ENCODE results near the gene OMA1. TPM values are rescaled to one million over a fixed set of nuclear protein-coding genes. Genes with fewer than 3 reads are reported as not detected.
"Not testable (repeated sequence)": the region's sequence is repeated elsewhere in the genome, so short reads cannot be mapped to it uniquely, and the experiment has no call there.

OMA1 gene
- polyA plus RNA-seq, 1 donor from 2014 or later: 38.4 TPM

DNA sequence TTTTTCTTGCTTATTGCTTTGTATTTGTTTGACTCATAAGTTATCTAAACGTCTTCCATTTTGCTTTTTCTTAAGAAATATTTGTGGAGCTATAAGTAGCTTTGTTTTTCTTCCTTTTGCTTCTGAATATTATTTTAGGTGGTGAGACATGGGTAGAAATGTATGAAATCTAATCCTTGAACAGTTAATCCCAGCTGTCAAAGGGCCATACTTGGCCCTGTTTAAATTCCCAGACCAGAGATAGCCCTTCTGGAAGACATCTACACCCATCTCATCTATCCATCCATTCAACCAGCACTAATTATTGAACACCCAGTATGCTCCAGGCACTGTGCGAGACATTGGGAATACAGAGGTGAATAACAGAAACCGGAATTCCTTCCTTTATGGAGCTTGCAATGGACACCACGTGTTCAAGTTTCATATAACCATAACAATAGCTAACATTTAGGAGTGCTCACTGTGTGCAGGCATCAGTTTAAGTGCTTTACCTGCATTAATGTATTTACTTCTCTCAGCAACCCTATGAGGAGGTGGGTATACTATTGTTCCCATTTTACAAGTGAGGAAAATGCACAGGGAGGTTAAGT, 21.8 kb upstream of the OMA1 start:
- H3K9me3 Mint-ChIP-seq: peaks cover 0 to 3% (median 3%) of the 10 kb centered on the region in 3 donors
- H3K27me3 Mint-ChIP-seq: peaks cover 19% of the 10 kb centered on the region
- H3K27ac Mint-ChIP-seq: no peak overlapping the region
- no peak overlapping the region for H3K4me3 Mint-ChIP-seq
- peaks cover 2 to 3% (median 3%) of the 10 kb centered on the region in 3 donors for H3K4me1 Mint-ChIP-seq
- peaks cover 1% of the 10 kb centered on the region for H3K36me3 Mint-ChIP-seq

DNA sequence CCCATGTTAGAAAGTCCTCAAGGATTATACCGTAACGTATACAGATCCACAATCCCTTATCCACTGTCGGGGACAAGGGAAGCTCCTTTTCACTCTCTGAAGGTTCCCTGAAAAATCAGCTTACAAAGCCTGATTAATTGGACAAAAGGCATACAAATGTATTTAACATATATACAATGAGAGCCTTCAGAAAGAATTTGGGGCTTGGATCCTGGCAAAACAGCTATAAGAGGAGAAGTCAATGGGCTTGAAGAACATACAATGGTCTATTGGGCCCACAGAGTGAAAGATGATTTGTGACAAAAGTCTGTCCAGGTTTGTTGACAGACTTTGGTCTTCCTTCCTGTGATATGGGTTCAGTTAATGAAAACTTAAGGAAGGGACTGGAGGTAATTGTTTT, 19.8 kb upstream of the OMA1 start:
- Mint-ChIP-seq H3K27me3 (peaks cover 12% of the 10 kb centered on the region), H3K4me3 (no peak overlapping the region), H3K27ac (no peak overlapping the region), H3K36me3 (peaks cover 1% of the 10 kb centered on the region), H3K4me1 (peaks cover 0 to 2% (median 0%) of the 10 kb centered on the region in 3 donors), H3K9me3 (peaks cover 0 to 4% (median 4%) of the 10 kb centered on the region in 3 donors)

DNA sequence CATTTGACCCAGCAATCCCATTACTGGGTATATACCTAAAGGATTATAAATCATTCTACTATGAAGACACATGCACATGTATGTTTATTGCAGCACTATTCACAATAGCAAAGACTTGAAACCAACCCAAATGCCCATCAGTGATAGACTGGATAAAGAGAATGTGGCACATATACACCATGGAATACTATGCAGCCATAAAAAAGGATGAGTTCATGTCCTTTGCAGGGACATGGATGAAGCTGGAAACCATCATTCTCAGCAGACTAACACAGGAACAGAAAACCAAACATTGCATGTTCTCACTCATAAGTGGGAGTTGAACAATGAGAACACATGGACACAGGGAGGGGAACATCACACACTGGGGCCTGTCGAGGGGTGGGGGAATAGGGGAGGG, 17.2 kb upstream of the OMA1 start:
- H3K4me3 Mint-ChIP-seq, H3K36me3 Mint-ChIP-seq, H3K27me3 Mint-ChIP-seq, H3K4me1 Mint-ChIP-seq, H3K9me3 Mint-ChIP-seq, H3K27ac Mint-ChIP-seq: not testable (repeated sequence)

DNA sequence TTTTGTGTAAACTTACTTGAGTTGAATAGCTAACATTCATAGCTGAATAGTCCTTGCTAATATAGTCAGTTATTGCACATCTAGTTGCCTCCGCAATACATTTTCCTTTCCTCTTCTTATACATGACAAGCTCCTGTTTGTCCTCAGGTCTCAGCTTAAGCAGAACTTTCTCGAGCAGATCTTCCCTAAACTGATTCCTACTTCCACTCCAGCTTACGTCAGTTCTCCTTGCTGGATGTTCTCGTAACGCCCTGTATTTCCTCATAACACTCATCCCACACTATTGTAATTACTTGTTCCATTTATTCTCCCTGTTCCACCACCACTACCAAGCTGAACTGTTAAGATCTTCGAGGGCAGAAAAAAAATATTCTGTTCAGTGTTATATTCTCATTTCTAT, 15.1 kb upstream of the OMA1 start:
- H3K4me3 Mint-ChIP-seq: no peak overlapping the region
- H3K36me3 Mint-ChIP-seq: peaks cover 5% of the 10 kb centered on the region
- peaks cover 14% of the 10 kb centered on the region for H3K27me3 Mint-ChIP-seq
- no peak overlapping the region for H3K27ac Mint-ChIP-seq
- H3K4me1 Mint-ChIP-seq: peaks cover 0 to 2% (median 0%) of the 10 kb centered on the region in 3 donors
- peaks cover 5 to 11% (median 10%) of the 10 kb centered on the region in 3 donors for H3K9me3 Mint-ChIP-seq

DNA sequence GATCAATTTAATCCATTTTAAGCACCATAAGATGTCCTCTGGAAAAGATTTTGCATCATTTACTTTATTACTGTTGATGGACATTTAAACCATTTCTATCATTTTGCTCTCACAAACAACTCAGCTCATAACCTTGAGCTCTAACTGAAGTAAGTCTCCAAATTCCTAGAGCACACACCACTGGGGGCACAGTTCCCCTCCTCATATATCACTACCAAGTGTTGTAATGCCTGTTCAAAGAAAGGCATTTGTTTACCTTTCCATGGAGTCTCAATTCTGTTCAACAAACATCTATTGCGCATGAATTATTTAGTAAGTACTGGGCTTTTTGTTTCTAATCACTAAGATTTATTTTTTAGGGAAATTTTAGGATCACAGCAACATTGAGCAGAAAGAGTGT, 8.9 kb upstream of the OMA1 start:
- Mint-ChIP-seq H3K36me3 (peaks cover 2% of the 10 kb centered on the region), H3K4me3 (no peak overlapping the region), H3K9me3 (peaks cover 0 to 8% (median 4%) of the 10 kb centered on the region in 3 donors), H3K27ac (no peak overlapping the region), H3K4me1 (no peaks in the 10 kb centered on the region), H3K27me3 (peaks cover 21% of the 10 kb centered on the region)

DNA sequence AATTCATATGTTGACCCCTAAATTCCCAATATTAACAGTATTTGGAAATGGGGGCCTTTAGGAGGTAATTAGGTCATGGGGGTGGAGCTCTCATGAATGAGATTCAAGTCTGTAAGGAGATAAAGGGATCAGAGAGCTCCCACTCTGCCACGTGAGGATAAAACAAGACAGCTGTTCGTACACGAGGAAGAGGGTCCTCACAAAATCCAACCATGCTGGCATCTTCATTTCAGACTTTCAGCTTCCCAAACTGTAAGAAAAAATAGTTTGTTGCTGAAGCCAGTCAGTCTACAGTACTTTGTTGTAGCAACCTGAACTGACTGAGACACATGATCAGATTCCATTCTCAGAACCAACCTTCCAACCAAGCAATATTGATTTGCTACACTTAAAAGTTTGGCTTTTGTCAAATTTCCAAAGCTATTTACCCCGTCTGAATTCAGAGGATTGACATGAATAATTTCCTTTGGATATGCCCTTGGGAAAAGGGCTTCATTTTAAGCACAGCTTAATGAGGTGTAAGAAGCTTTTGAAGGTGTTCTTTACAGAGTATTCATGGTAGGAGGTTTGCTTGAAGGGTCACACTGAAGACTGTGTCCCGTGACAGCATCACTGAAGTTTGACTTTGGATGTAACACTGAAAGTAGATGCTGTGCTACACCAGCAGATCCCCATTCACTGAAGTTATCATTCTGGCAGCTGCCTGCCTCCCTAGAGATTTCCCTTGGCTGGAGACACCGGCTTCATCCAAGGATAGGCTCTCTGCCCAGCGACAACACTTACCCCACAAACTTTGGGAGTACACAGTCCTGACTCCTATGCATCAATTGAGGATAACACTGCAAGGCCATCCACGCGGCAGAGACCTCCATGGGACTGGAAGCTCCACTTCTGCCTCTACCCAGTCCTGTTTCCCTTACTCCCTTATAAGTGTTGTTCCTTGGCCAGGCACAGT, 4.9 kb upstream of the OMA1 start:
- H3K36me3 Mint-ChIP-seq: no peaks in the 10 kb centered on the region
- no peak overlapping the region for H3K4me3 Mint-ChIP-seq
- H3K4me1 Mint-ChIP-seq: peaks cover 0 to 4% (median 3%) of the 10 kb centered on the region in 3 donors
- H3K9me3 Mint-ChIP-seq: no peaks in the 10 kb centered on the region
- H3K27me3 Mint-ChIP-seq: peaks cover 16% of the 10 kb centered on the region
- H3K27ac Mint-ChIP-seq: no peak overlapping the region

DNA sequence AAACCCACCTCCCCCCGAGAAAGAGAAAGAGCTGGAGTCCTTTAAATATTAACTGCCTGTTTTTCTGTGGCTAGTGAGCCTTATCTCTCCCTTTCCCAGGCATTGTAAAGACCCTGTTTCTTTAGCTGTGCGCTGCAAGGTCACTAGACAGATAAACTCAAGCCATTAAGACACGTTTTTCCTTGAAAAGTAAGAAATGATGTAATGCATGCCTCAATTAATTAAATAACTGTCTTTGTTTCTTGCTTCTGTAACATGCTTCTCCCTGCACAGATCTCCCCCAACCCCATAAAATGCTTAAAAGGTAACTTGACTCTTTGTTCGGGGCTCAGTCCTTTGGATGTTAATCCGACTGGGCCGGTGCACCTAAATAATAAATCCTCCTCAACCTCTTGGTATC, 2.8 kb upstream of the OMA1 start:
- H3K27ac Mint-ChIP-seq, H3K27me3 Mint-ChIP-seq, H3K36me3 Mint-ChIP-seq, H3K9me3 Mint-ChIP-seq: not testable (repeated sequence)
- peaks cover 12 to 14% (median 13%) of the 10 kb centered on the region in 3 donors for H3K4me1 Mint-ChIP-seq
- H3K4me3 Mint-ChIP-seq: peak overlapping the region in 1 of 4 donors; percentile 94

DNA sequence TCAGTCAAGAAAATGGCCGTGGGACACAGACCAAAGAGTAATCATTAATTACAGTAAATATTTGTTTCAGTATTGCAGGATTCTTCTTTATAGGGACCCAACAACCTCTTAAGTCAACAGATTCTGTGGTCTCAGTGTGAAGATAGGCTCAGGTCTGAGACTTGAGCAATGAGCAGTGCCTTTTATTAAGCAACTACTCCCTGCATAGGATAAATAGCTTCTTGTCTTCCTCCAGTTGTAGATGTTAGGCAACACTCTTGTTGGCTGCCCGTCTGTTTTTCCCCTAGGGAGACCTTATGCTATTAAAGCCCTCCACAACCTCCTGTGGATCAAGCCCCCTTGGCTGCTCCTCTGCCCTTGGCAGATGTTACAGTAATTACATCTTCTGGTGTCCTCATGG, 1.8 kb upstream of the OMA1 start:
- Mint-ChIP-seq H3K27me3 (peaks cover 9% of the 10 kb centered on the region), H3K9me3 (no peaks in the 10 kb centered on the region), H3K36me3 (no peaks in the 10 kb centered on the region), H3K4me3 (peak overlapping the region in 1 of 4 donors; percentile 94), H3K27ac (peak overlapping the region in 2 of 3 donors; percentile 81 to 86), H3K4me1 (peaks cover 12 to 16% (median 14%) of the 10 kb centered on the region in 3 donors)

DNA sequence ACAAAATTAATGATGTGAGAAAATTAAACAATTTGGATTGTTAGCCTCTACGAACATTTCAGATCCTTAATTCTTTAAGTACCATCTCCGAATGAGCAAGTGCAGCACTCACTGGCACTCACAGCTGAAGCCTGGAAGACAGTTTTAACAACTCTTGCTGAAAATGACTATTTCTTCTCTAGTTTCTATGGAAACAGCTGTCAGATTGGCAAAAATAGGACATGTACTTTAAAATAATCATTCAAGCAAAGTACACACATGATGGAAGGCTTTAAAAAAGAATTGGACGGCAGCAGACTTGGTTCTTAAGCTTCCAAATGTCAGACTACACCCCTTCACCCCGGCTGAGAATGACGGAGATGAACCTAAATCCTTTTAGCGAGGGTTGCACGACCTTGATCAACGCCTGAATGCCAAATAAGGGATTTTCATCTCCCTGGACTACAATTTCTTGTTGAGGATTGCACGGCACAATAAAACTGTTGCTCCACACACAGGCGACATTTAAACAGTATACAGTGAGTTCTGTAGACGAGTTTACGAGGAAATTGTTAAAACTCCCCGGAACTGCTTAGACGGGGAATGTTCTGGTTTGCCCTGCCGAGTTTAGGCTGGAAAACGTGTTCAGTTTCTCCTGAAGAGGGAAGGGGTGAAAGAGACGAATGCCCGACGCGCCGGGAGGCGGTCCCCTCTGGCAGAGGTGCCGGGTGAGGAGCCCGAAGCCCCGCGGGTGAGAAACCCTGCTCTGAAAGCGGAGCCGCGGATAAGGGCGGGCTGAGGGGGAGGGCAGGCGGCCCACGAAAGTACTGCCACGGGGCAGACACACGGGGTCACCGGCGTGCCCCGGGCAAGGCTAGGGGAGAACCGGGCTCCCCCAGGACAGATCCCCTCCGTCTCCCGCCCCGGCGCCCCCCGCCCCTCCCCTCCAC, 671 bp downstream of the OMA1 start:
- Mint-ChIP-seq H3K9me3 (no peaks in the 10 kb centered on the region), H3K4me1 (peaks cover 12 to 21% (median 16%) of the 10 kb centered on the region in 3 donors), H3K36me3 (no peaks in the 10 kb centered on the region), H3K27me3 (peaks cover 4% of the 10 kb centered on the region), H3K4me3 (peak overlapping the region; percentile 93 to 99 (median 96)), H3K27ac (peak overlapping the region; percentile 86 to 99 (median 97))

DNA sequence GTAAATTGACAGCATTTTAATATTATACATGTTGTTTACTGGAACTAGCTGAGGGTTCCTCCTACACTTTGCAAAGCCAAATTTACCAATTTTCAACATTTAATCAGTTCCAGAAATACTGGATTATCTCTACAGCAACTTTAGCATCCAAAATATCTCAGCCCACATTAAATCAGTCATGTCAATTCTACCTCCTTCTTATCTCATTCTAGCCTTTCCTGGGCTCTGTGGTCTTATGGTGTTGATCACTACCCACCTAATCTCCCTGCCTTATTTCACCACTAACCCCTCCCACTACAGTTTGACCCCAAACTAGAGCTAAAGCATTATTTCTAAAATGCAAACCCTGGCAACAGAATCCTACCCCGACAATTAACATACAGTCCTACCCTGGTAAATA, 3.3 kb downstream of the OMA1 start:
- Mint-ChIP-seq H3K4me1 (peaks cover 12 to 21% (median 16%) of the 10 kb centered on the region in 3 donors), H3K27me3 (no peaks in the 10 kb centered on the region), H3K27ac (peak overlapping the region in 2 of 3 donors; percentile 8 to 40), H3K9me3 (no peaks in the 10 kb centered on the region), H3K36me3 (no peaks in the 10 kb centered on the region), H3K4me3 (peak overlapping the region in 1 of 4 donors; percentile 10)

DNA sequence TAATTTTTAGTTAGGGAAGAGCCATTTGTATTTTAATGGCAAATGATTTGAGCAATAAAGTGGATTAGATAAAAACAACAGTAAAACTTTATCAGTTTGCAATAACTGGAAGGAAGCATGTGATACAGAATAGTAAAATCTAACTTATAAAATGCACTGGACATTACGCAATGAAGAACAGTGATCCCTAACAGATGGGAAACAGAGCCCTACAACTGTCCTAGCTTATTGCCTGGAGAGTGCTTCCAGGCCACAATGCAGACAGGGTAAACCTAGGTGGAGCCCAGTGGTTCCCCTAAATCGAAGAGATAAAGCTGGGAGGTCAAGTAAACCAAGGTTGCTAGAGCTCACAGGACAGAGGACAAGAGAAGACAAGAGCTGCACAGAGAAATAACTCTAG, 7.0 kb downstream of the OMA1 start:
- H3K36me3 Mint-ChIP-seq: no peaks in the 10 kb centered on the region
- H3K27ac Mint-ChIP-seq: no peak overlapping the region
- no peaks in the 10 kb centered on the region for H3K27me3 Mint-ChIP-seq
- H3K4me3 Mint-ChIP-seq: no peak overlapping the region
- peaks cover 0 to 10% (median 3%) of the 10 kb centered on the region in 3 donors for H3K4me1 Mint-ChIP-seq
- no peaks in the 10 kb centered on the region for H3K9me3 Mint-ChIP-seq

DNA sequence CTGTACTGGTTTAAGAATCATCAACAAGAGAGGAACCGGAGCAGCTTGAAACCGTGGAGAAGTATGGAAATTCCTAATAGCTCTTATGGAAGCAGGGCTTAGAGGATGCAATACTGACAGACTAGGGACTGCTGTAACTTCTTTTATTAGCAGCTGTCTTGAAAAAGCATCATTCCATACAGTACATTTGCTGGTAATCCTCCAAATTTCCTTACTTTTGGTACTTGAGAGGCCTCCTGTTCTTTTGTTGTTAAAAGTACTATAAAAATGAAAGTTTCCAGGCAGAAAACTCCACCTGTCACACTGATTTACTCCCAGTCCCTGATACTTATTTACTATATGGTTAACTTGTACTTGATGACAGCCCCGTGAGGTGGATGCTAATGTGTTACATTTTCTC, 7.7 kb downstream of the OMA1 start:
- no peaks in the 10 kb centered on the region for H3K36me3 Mint-ChIP-seq
- H3K4me3 Mint-ChIP-seq: no peak overlapping the region
- peak overlapping the region in 1 of 3 donors; percentile 87 for H3K27ac Mint-ChIP-seq
- H3K9me3 Mint-ChIP-seq: no peaks in the 10 kb centered on the region
- H3K27me3 Mint-ChIP-seq: no peaks in the 10 kb centered on the region
- peaks cover 0 to 10% (median 3%) of the 10 kb centered on the region in 3 donors for H3K4me1 Mint-ChIP-seq

DNA sequence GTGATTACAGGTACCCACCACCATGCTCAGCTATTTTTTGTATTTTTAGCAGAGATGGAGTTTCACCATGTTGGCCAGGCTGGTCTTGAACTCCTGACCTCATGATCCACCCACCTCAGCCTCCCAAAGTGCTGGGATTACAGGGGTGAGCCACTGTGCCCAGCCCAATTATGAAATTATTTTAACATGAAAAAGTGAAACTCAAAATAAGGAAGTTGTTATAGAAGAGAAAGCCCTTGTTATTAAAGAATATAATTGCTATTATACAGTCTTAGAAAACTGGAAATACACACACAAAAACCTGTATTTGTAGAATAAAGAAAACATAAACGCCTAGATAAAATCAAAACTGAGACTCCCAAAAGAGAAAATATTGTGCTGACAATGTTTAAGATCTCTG, 14.7 kb downstream of the OMA1 start:
- not testable (repeated sequence) for H3K27ac Mint-ChIP-seq, H3K4me3 Mint-ChIP-seq, H3K9me3 Mint-ChIP-seq, H3K36me3 Mint-ChIP-seq, H3K27me3 Mint-ChIP-seq
- peaks cover 6 to 14% (median 11%) of the 10 kb centered on the region in 3 donors for H3K4me1 Mint-ChIP-seq

DNA sequence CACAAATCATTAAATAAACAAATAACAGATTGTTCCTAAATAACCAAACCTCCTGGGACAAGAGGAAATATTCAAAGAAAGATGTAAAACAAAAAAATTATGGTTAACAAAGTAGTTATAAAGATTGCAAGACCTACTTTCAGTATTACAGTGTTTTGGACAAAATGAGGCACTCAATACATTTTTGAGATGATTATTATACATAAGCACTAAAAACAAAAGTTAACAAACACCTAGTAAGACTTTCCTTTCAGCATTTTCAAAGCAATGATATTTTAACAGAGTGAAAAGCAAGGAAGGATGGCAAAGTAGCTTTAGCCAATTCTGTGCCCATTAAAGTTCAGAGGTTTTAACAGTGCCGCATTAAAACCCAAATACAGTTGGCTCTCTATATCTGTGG, 17.2 kb downstream of the OMA1 start:
- Mint-ChIP-seq H3K9me3 (no peaks in the 10 kb centered on the region), H3K27ac (no peak overlapping the region), H3K36me3 (no peaks in the 10 kb centered on the region)

DNA sequence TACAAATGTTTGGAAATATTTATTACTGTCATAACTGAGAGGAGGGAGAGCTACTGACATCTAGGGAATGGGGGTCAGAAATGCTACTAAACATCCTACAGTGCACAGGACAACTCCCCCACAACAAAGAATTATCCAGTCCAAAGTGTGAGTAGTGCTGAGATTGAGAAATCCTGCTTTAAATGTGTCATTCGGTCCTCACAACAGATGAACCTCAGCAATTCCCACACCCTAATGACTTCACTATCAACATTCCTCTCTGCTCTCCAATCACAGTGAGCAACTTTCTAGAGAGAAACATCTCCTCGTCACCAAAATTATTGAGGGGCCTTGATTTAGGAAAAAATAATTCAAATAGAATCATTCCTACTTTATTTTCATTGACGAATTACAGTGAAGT, 18.0 kb downstream of the OMA1 start:
- Mint-ChIP-seq H3K4me3 (no peak overlapping the region), H3K27ac (no peak overlapping the region), H3K36me3 (no peaks in the 10 kb centered on the region), H3K9me3 (no peaks in the 10 kb centered on the region), H3K27me3 (no peaks in the 10 kb centered on the region), H3K4me1 (peaks cover 6 to 14% (median 9%) of the 10 kb centered on the region in 3 donors)

More for the DNA sequence above, 17.2 kb downstream of the OMA1 start:
- no peaks in the 10 kb centered on the region for H3K27me3 Mint-ChIP-seq
- peaks cover 6 to 14% (median 9%) of the 10 kb centered on the region in 3 donors for H3K4me1 Mint-ChIP-seq
- H3K4me3 Mint-ChIP-seq: no peak overlapping the region
